ENCODE measurements around the gene BEX3. TPM values are rescaled to one million over a fixed set of nuclear protein-coding genes. Genes with fewer than 3 reads are reported as not detected.

Gene BEX3
- total and polyA plus RNA-seq, 10 donors: 35.3 to 127 (median 79.3) TPM

GRCh38 chrX:103417370-103417769, 41.0 kb downstream of the BEX3 start:
- Histone ChIP-seq H3K27ac (no peak overlapping the region), H3K36me3 (no peaks in the 10 kb centered on the region), H3K4me1 (no peaks in the 10 kb centered on the region), H3K4me3 (no peak overlapping the region), H3K9me3 (no peaks in the 10 kb centered on the region), H3K27me3 (replicated peaks in 1 of 7) (peaks cover 0 to 5% (median 0%) of the 10 kb centered on the region in 7 donors)
- intact Hi-C loops (cut with DNase I; ENCODE audit: low total_unique reads): no loop called here
- WGBS, 5 donors: 56 to 100% (median 89%) methylated on average over 1 of the region's 1 CpG
- TF ChIP-seq POLR2AphosphoS5 (IDR thresholded peaks at IDR 0.05) (no peak), POLR2A (IDR thresholded peaks at IDR 0.05) (no peak), CTCF (IDR thresholded peaks at IDR 0.05 in 8 of 11, conservative IDR thresholded peaks at IDR 0.05 in 3 of 11) (no peak)
- DNase-seq: no peak

- TF ChIP-seq POLR2A (IDR thresholded peaks at IDR 0.05) (no peak), CTCF (IDR thresholded peaks at IDR 0.05 in 8 of 11, conservative IDR thresholded peaks at IDR 0.05 in 3 of 11) (no peak), POLR2AphosphoS5 (IDR thresholded peaks at IDR 0.05) (no peak)
- intact Hi-C loops (cut with DNase I; ENCODE audit: low total_unique reads): no loop called here
- Histone ChIP-seq H3K27me3 (replicated peaks in 1 of 7) (peaks cover 0 to 5% (median 0%) of the 10 kb centered on the region in 7 donors), H3K27ac (no peak overlapping the region), H3K4me3 (no peak overlapping the region), H3K9me3 (no peaks in the 10 kb centered on the region), H3K4me1 (no peaks in the 10 kb centered on the region), H3K36me3 (no peaks in the 10 kb centered on the region)
- WGBS, 5 donors: 35 to 87% (median 65%) methylated on average over 2 of the region's 2 CpGs
- DNase-seq: no peak
Observed at GRCh38 chrX:103417933-103418332, 41.6 kb downstream of the BEX3 start.

GRCh38 chrX:103418811-103419340, 42.5 kb downstream of the BEX3 start:
- 40 to 100% (median 90%) methylated on average over 1 of the region's 1 CpG for whole genome bisulfite sequencing, 5 donors
- TF ChIP-seq CTCF (IDR thresholded peaks at IDR 0.05 in 8 of 11, conservative IDR thresholded peaks at IDR 0.05 in 3 of 11): no peak
- TF ChIP-seq POLR2AphosphoS5 (IDR thresholded peaks at IDR 0.05): no peak
- no peak for TF ChIP-seq POLR2A (IDR thresholded peaks at IDR 0.05)
- no peak for DNase-seq
- Histone ChIP-seq H3K27me3 (replicated peaks in 1 of 7) (peaks cover 0 to 4% (median 0%) of the 10 kb centered on the region in 7 donors), H3K27ac (no peak overlapping the region), H3K4me3 (no peak overlapping the region), H3K4me1 (no peaks in the 10 kb centered on the region), H3K9me3 (no peaks in the 10 kb centered on the region), H3K36me3 (no peaks in the 10 kb centered on the region)
- intact Hi-C loops (cut with DNase I; ENCODE audit: low total_unique reads): no loop called here

- 51 to 95% (median 77%) methylated on average over 3 of the region's 3 CpGs for WGBS, 5 donors
- no peaks in the 10 kb centered on the region for H3K9me3 ChIP-seq
- intact Hi-C loops (cut with DNase I; ENCODE audit: low total_unique reads): no loop called here
- H3K27me3 ChIP-seq (replicated peaks in 1 of 7): peaks cover 0 to 5% (median 0%) of the 10 kb centered on the region in 7 donors
- no peaks in the 10 kb centered on the region for H3K36me3 ChIP-seq
- H3K4me3 ChIP-seq: no peak overlapping the region
- no peak for TF ChIP-seq CTCF (IDR thresholded peaks at IDR 0.05 in 8 of 11, conservative IDR thresholded peaks at IDR 0.05 in 3 of 11)
- TF ChIP-seq POLR2AphosphoS5 (IDR thresholded peaks at IDR 0.05): no peak
- TF ChIP-seq POLR2A (IDR thresholded peaks at IDR 0.05): no peak
- no peak for DNase-seq
- no peak overlapping the region for H3K27ac ChIP-seq
- no peaks in the 10 kb centered on the region for H3K4me1 ChIP-seq
Observed at GRCh38 chrX:103423955-103424638, 47.8 kb downstream of the BEX3 start.

Measured in spleen (tissue), 11 donors.